Endothelial cell of umbilical vein (primary cell): ENCODE measurements around the gene STMP1.

ENCODE experiments used
- CTCF ChIP-seq, 2 donors: IDR thresholded peaks; 1 replicate in 1 of 2; 2 replicates in 1 of 2; pipeline ENCODE4 v1.5.1; 2011; ENCODE audit warnings: low read length in 2 of 2, mild to moderate bottlenecking in 2 of 2, moderate library complexity in 2 of 2, control low read depth in 1 of 2, inconsistent platforms in 1 of 2, low read depth in 1 of 2; ENCODE audit not compliant: insufficient read depth in 1 of 2; ENCODE audit errors: extremely low read depth in 1 of 2
- POLR2A ChIP-seq: IDR thresholded peaks from 2 replicates; pipeline ENCODE4 v1.6.1; 2012; ENCODE audit warnings: low read depth, mild to moderate bottlenecking, control low read depth, low read length

DNA sequence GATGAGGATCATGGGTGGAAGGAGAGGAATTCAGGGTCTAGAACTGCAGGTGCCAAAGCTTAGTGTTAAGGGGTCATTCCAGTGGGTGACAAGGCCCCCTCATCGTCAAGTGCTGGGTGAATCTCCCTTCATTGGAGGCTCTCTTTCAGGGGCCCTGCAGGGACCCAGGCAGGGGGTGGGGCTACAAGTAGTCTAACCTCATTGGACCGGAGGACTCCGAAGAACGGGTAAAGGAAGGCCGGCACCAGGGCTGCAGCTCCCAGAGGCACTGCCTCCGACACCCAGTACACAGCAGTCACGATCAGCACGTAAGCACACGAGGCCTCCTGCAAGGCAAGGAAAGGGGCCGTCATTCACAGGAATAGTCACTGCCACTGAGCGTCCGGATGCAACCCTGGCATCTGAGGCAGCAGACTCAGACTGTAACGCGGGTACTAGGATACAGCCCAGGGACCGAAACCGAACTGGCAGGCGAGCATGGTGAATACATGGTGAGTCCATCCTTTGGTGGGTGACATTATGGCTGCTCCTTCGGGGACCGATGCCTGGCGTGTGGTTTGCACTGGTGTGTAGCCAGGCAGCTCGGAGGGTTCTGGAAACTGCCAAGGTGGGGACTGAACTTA is 59.0 kb downstream of the STMP1 start:
- TF ChIP-seq CTCF (IDR thresholded peaks at IDR 0.05; ENCODE audit: extremely low read depth in 1 of 2, insufficient read depth in 1 of 2, low read depth in 1 of 2, low read length in 2 of 2) (no peak), POLR2A (no peak)
